H9 (cell line): ENCODE results near the gene CCDC158. TPM values are rescaled to one million over a fixed set of nuclear protein-coding genes. Genes with fewer than 3 reads are reported as not detected.

Experiments
- DNase-seq: peaks from one replicate; pipeline ENCODE4 v3.0.0-alpha.2; 2017
- H2AFZ ChIP-seq: one replicate; pipeline ENCODE4 v1.6.1; 2013; ENCODE audit warnings: mild to moderate bottlenecking, low read length, control low read depth, moderate library complexity
- H2AK5ac ChIP-seq: 2 replicates; pipeline ENCODE4 v1.6.1; 2013; ENCODE audit warnings: low read length, control low read depth, mixed read lengths; ENCODE audit not compliant: insufficient read length
- H2BK120ac ChIP-seq: one replicate; pipeline ENCODE4 v1.6.1; 2013; ENCODE audit warnings: low read depth, mild to moderate bottlenecking, low read length, control low read depth, inconsistent platforms; ENCODE audit not compliant: poor library complexity, severe bottlenecking
- H2BK12ac ChIP-seq: 2 replicates; pipeline ENCODE4 v1.6.1; 2013; ENCODE audit warnings: low read length, control low read depth, mixed read lengths, low read depth; ENCODE audit not compliant: insufficient read length
- H2BK15ac ChIP-seq: 2 replicates; pipeline ENCODE4 v1.6.1; 2013; ENCODE audit warnings: low read depth, low read length, control low read depth
- H2BK20ac ChIP-seq: one replicate; pipeline ENCODE4 v1.6.1; 2013; ENCODE audit warnings: low read depth, mild to moderate bottlenecking, low read length, control low read depth, inconsistent platforms; ENCODE audit not compliant: poor library complexity, severe bottlenecking
- H2BK5ac ChIP-seq: 2 replicates; pipeline ENCODE4 v1.6.1; 2013; ENCODE audit warnings: low read length, control low read depth, mixed read lengths; ENCODE audit not compliant: insufficient read length
- H3K14ac ChIP-seq: 2 replicates; pipeline ENCODE4 v1.6.1; 2013; ENCODE audit warnings: low read length, control low read depth; ENCODE audit not compliant: insufficient read depth
- H3K18ac ChIP-seq: 2 replicates; pipeline ENCODE4 v1.6.1; 2013; ENCODE audit warnings: low read depth, mild to moderate bottlenecking, mixed read lengths, low read length, control low read depth; ENCODE audit not compliant: insufficient read length
- H3K23ac ChIP-seq: 2 replicates; pipeline ENCODE4 v1.6.1; 2013; ENCODE audit warnings: low read length, control low read depth, mixed read lengths, low read depth; ENCODE audit not compliant: insufficient read length
- H3K23me2 ChIP-seq: 2 replicates; pipeline ENCODE4 v1.6.1; 2013; ENCODE audit warnings: low read depth, mild to moderate bottlenecking, mixed read lengths, low read length, control low read depth; ENCODE audit not compliant: insufficient read length, poor library complexity, severe bottlenecking
- H3K27ac ChIP-seq: 2 replicates; pipeline ENCODE4 v1.5.1; 2013; ENCODE audit warnings: low read length, control low read depth, mixed read lengths, low read depth; ENCODE audit not compliant: insufficient read length
- H3K27me3 ChIP-seq: 2 replicates; pipeline ENCODE4 v1.6.1; 2013; ENCODE audit warnings: low read length, control low read depth, inconsistent platforms; ENCODE audit not compliant: insufficient read depth
- H3K4ac ChIP-seq: 2 replicates; pipeline ENCODE4 v1.6.1; 2013; ENCODE audit warnings: low read depth, mild to moderate bottlenecking, control low read depth, inconsistent platforms, low read length, moderate library complexity
- H3K4me1 ChIP-seq: 2 replicates; pipeline ENCODE4 v1.6.1; 2013; ENCODE audit warnings: low read length, control low read depth, inconsistent platforms; ENCODE audit not compliant: insufficient read depth
- H3K4me2 ChIP-seq: 2 replicates; pipeline ENCODE4 v1.6.1; 2013; ENCODE audit warnings: low read length, control low read depth, mixed read lengths; ENCODE audit not compliant: insufficient read length, insufficient read depth
- H3K56ac ChIP-seq: 2 replicates; pipeline ENCODE4 v1.6.1; 2013; ENCODE audit warnings: low read depth, mild to moderate bottlenecking, mixed read lengths, low read length, control low read depth; ENCODE audit not compliant: insufficient read length
- H3K79me1 ChIP-seq: 2 replicates; pipeline ENCODE4 v1.6.1; 2013; ENCODE audit warnings: low read depth, mild to moderate bottlenecking, moderate library complexity, low read length, control low read depth, inconsistent platforms; ENCODE audit not compliant: insufficient read depth, poor library complexity, severe bottlenecking
- H3K79me2 ChIP-seq: 2 replicates; pipeline ENCODE4 v1.6.1; 2013; ENCODE audit warnings: low read length, control low read depth, inconsistent platforms; ENCODE audit not compliant: insufficient read depth
- H3K9ac ChIP-seq: 2 replicates; pipeline ENCODE4 v1.6.1; 2013; ENCODE audit warnings: low read length, control low read depth, mixed read lengths; ENCODE audit not compliant: insufficient read length; ENCODE audit errors: extremely low read depth
- H3K9me3 ChIP-seq: one replicate; pipeline ENCODE4 v1.6.1; 2013; ENCODE audit warnings: low read depth, low read length, inconsistent platforms; ENCODE audit not compliant: control insufficient read depth
- H3T11ph ChIP-seq: one replicate; pipeline ENCODE4 v1.6.1; 2013; ENCODE audit warnings: mild to moderate bottlenecking, low read length, control low read depth, inconsistent platforms
- H4K20me1 ChIP-seq: one replicate; pipeline ENCODE4 v1.6.1; 2013; ENCODE audit not compliant: control insufficient read depth, insufficient read length, insufficient read depth
- H4K5ac ChIP-seq: 2 replicates; pipeline ENCODE4 v1.6.1; 2013; ENCODE audit warnings: low read depth, mild to moderate bottlenecking, mixed read lengths, low read length, control low read depth; ENCODE audit not compliant: insufficient read length
- H4K8ac ChIP-seq: replicated peaks from 2 replicates; pipeline ENCODE4 v1.6.1; 2013; ENCODE audit warnings: low read length, control low read depth, mixed read lengths, low read depth; ENCODE audit not compliant: insufficient read length
- H4K91ac ChIP-seq: 2 replicates; pipeline ENCODE4 v1.6.1; 2013; ENCODE audit warnings: low read depth, mild to moderate bottlenecking, moderate library complexity, mixed read lengths, low read length, control low read depth; ENCODE audit not compliant: insufficient read length
- H3K27ac Mint-ChIP-seq, 3 experiments: 2 replicates in 2 of 3; 3 replicates in 1 of 3; pipeline ENCODE4 v1.8.0; 2020 to 2021; ENCODE audit warnings: mixed read lengths in 3 of 3, mild to moderate bottlenecking in 1 of 3, moderate library complexity in 1 of 3
- H3K27me3 Mint-ChIP-seq: 2 replicates; pipeline ENCODE4 v1.8.0; 2021; ENCODE audit warnings: low read depth, mild to moderate bottlenecking, moderate library complexity, mixed read lengths
- H3K36me3 Mint-ChIP-seq, 3 experiments: 2 replicates in 2 of 3; 3 replicates in 1 of 3; pipeline ENCODE4 v1.8.0; 2020 to 2021; ENCODE audit warnings: low read depth in 3 of 3, mixed read lengths in 3 of 3; ENCODE audit not compliant: insufficient read depth in 1 of 3
- H3K4me1 Mint-ChIP-seq, 2 experiments: 2 replicates each; pipeline ENCODE4 v1.8.0; 2020; ENCODE audit warnings: mixed read lengths in 2 of 2
- H3K4me3 Mint-ChIP-seq, 2 experiments: 2 replicates in 1 of 2; 3 replicates in 1 of 2; pipeline ENCODE4 v1.8.0; 2020 to 2021; ENCODE audit warnings: mild to moderate bottlenecking in 2 of 2, mixed read lengths in 2 of 2, moderate library complexity in 1 of 2
- H3K9me3 Mint-ChIP-seq, 2 experiments: 2 replicates in 1 of 2; 3 replicates in 1 of 2; pipeline ENCODE4 v1.8.0; 2020; ENCODE audit warnings: mild to moderate bottlenecking in 2 of 2, mixed read lengths in 2 of 2, moderate library complexity in 1 of 2
- CTCF ChIP-seq: fragments of 200-600 bp; sonication (generic); conservative IDR thresholded peaks from 3 replicates; pipeline ENCODE4 v1.8.0; 2021; ENCODE audit warnings: antibody characterized with exemption, mild to moderate bottlenecking
- total RNA-seq: library from RNA; stranded (reverse); gene quantifications from 2 replicates; pipeline ENCODE4 v1.2.1, GENCODE V29; 2021

The CCDC158 gene
- total RNA-seq, 1 experiment from 2014 or later, result not detected

- H4K5ac ChIP-seq, result no peak overlapping the region
- no peaks in the 10 kb centered on the region for H3K4me1 Mint-ChIP-seq
- H3K27me3 Mint-ChIP-seq, result peaks cover 5% of the 10 kb centered on the region
- H4K20me1 ChIP-seq, result no peaks in the 10 kb centered on the region
- no peak overlapping the region for H3K4ac ChIP-seq
- no peaks in the 10 kb centered on the region for H3K23me2 ChIP-seq
- no peaks in the 10 kb centered on the region for H3K79me1 ChIP-seq
- DNase-seq, result no peak
- no peaks in the 10 kb centered on the region for H3K79me2 ChIP-seq
- no peak overlapping the region for H2BK20ac ChIP-seq
- no peak overlapping the region for H4K8ac ChIP-seq
- no peak overlapping the region for H3K4me3 Mint-ChIP-seq
- H3K9me3 ChIP-seq, result peaks cover 4% of the 10 kb centered on the region
- H2AK5ac ChIP-seq, result no peak overlapping the region
- H2BK15ac ChIP-seq, result no peak overlapping the region
- no peak overlapping the region for H3K56ac ChIP-seq
- no peak overlapping the region for H2BK12ac ChIP-seq
- no peak for TF ChIP-seq CTCF
- H3K9me3 Mint-ChIP-seq, result peaks cover 11 to 22% of the 10 kb centered on the region in 2 experiments
- no peak overlapping the region for H3K23ac ChIP-seq
- peaks cover 1 to 10% (median 4%) of the 10 kb centered on the region in 3 experiments; a peak in 5 of 7 replicates for H3K36me3 Mint-ChIP-seq
- no peaks in the 10 kb centered on the region for H3K27me3 ChIP-seq
- H3T11ph ChIP-seq, result no peak overlapping the region
- no peak overlapping the region for H3K27ac ChIP-seq
- H2BK120ac ChIP-seq, result no peak overlapping the region
- no peak overlapping the region for H2AFZ ChIP-seq
- no peak overlapping the region for H3K27ac Mint-ChIP-seq
- H4K91ac ChIP-seq, result no peak overlapping the region
- H3K4me1 ChIP-seq, result no peaks in the 10 kb centered on the region
- no peak overlapping the region for H2BK5ac ChIP-seq
- H3K14ac ChIP-seq, result no peak overlapping the region
- H3K9ac ChIP-seq, result no peak overlapping the region
- H3K18ac ChIP-seq, result no peak overlapping the region
- no peak overlapping the region for H3K4me2 ChIP-seq
Measured at GRCh38 chr4:76298227-76298626, 122.7 kb downstream of the CCDC158 start.
